ENCODE results near the gene INSYN1. TPM values are rescaled to one million over a fixed set of nuclear protein-coding genes. Genes with fewer than 3 reads are reported as not detected.

INSYN1 gene
- polyA plus RNA-seq, 3 donors, result not detected

GRCh38 chr15:73723191-73723590 is 30.0 kb downstream of the INSYN1 start:
- Histone ChIP-seq H3K9me3 (replicated peaks in 1 of 2; ENCODE audit: control insufficient read depth in 1 of 2, insufficient read depth in 1 of 2, low read length in 2 of 2) (no peaks in the 10 kb centered on the region), H2AFZ (ENCODE audit: insufficient read depth, low read depth, low read length, poor library complexity, severe bottlenecking) (no peak overlapping the region), H3K9ac (ENCODE audit: insufficient read depth, low read length, poor library complexity, severe bottlenecking) (no peak overlapping the region), H3K27me3 (ENCODE audit: control insufficient read depth in 2 of 2, insufficient read depth in 2 of 2, low read length in 2 of 2) (peaks cover 0 to 4% of the 10 kb centered on the region in 2 donors), H3K79me2 (ENCODE audit: insufficient read depth, low read length) (no peaks in the 10 kb centered on the region), H3K27ac (ENCODE audit: low read depth in 1 of 2, low read length in 2 of 2) (no peak overlapping the region), H3K36me3 (replicated peaks in 1 of 2; ENCODE audit: control insufficient read depth in 1 of 2, insufficient read depth in 2 of 2, low read length in 2 of 2) (no peaks in the 10 kb centered on the region), H3K4me2 (replicated peaks; ENCODE audit: extremely low read depth, low read length, poor library complexity, severe bottlenecking) (no peak overlapping the region), H3K4me1 (ENCODE audit: control insufficient read depth in 1 of 2, insufficient read depth in 2 of 2, low read length in 2 of 2) (no peaks in the 10 kb centered on the region), H4K20me1 (ENCODE audit: insufficient read depth, low read length) (no peaks in the 10 kb centered on the region), H3K4me3 (replicated peaks in 1 of 3; ENCODE audit: low read depth in 2 of 3, low read length in 3 of 3) (no peak overlapping the region)
- intact Hi-C loops (cut with micrococcal nuclease), result no loop called here
- Mint-ChIP-seq H3K4me3 (no peak overlapping the region), H3K36me3 (no peaks in the 10 kb centered on the region), H3K27me3 (ENCODE audit: low read depth in 3 of 3) (peaks cover 13 to 21% (median 16%) of the 10 kb centered on the region in 3 donors), H3K27ac (no peak overlapping the region), H3K9me3 (no peaks in the 10 kb centered on the region), H3K4me1 (peaks cover 5% of the 10 kb centered on the region)
- DNase-seq, result no peak
- WGBS (ENCODE audit: insufficient coverage), result no CpG with 5 or more reads among the region's 4 CpGs
- TF ChIP-seq CTCF (IDR thresholded peaks at IDR 0.05), result no peak

GRCh38 chr15:73722425-73722824 is 30.7 kb downstream of the INSYN1 start:
- no peaks in the 10 kb centered on the region for H3K9me3 ChIP-seq (replicated peaks in 1 of 2; ENCODE audit: control insufficient read depth in 1 of 2, insufficient read depth in 1 of 2, low read length in 2 of 2)
- no peaks in the 10 kb centered on the region for H3K79me2 ChIP-seq (ENCODE audit: insufficient read depth, low read length)
- intact Hi-C loops (cut with micrococcal nuclease), result no loop called here
- Mint-ChIP-seq H3K27me3 (ENCODE audit: low read depth in 3 of 3) (peaks cover 10 to 24% (median 16%) of the 10 kb centered on the region in 3 donors), H3K36me3 (no peaks in the 10 kb centered on the region), H3K4me3 (no peak overlapping the region), H3K27ac (no peak overlapping the region), H3K9me3 (no peaks in the 10 kb centered on the region), H3K4me1 (peaks cover 5% of the 10 kb centered on the region)
- no peak overlapping the region for H3K4me3 ChIP-seq (replicated peaks in 1 of 3; ENCODE audit: low read depth in 2 of 3, low read length in 3 of 3)
- no peak for DNase-seq
- WGBS (ENCODE audit: insufficient coverage), result 100% methylated on average over 2 of the region's 3 CpGs
- H3K36me3 ChIP-seq (replicated peaks in 1 of 2; ENCODE audit: control insufficient read depth in 1 of 2, insufficient read depth in 2 of 2, low read length in 2 of 2), result no peaks in the 10 kb centered on the region
- TF ChIP-seq CTCF (IDR thresholded peaks at IDR 0.05), result no peak
- H3K27me3 ChIP-seq (ENCODE audit: control insufficient read depth in 2 of 2, insufficient read depth in 2 of 2, low read length in 2 of 2), result peaks cover 0 to 4% of the 10 kb centered on the region in 2 donors
- no peak overlapping the region for H3K27ac ChIP-seq (ENCODE audit: low read depth in 1 of 2, low read length in 2 of 2)
- no peaks in the 10 kb centered on the region for H4K20me1 ChIP-seq (ENCODE audit: insufficient read depth, low read length)
- no peak overlapping the region for H2AFZ ChIP-seq (ENCODE audit: insufficient read depth, low read depth, low read length, poor library complexity, severe bottlenecking)
- no peak overlapping the region for H3K9ac ChIP-seq (ENCODE audit: insufficient read depth, low read length, poor library complexity, severe bottlenecking)
- no peak overlapping the region for H3K4me2 ChIP-seq (replicated peaks; ENCODE audit: extremely low read depth, low read length, poor library complexity, severe bottlenecking)
- H3K4me1 ChIP-seq (ENCODE audit: control insufficient read depth in 1 of 2, insufficient read depth in 2 of 2, low read length in 2 of 2), result no peaks in the 10 kb centered on the region
